Spinal cord (tissue), 10 donors: ENCODE results near the gene ADK. TPM values are rescaled to one million over a fixed set of nuclear protein-coding genes. Genes with fewer than 3 reads are reported as not detected.
"Not testable (repeated sequence)": the region's sequence is repeated elsewhere in the genome, so short reads cannot be mapped to it uniquely, and the experiment has no call there.

Experiments used
- DNase-seq, 6 donors: peaks; one replicate each; pipeline versions ENCODE4 v3.0.0 to v3.0.0-alpha.2; 2013 to 2015; ENCODE audit warnings: low spot score in 6 of 6, low read depth in 4 of 6
- H3K27ac ChIP-seq: one replicate; pipeline ENCODE4 v1.5.1; 2013; ENCODE audit warnings: low read depth, low read length, control low read depth
- H3K27me3 ChIP-seq: one replicate; pipeline ENCODE4 v1.6.1; 2013; ENCODE audit warnings: low read length; ENCODE audit not compliant: control insufficient read depth, insufficient read depth
- H3K36me3 ChIP-seq: one replicate; pipeline ENCODE4 v1.6.1; 2013; ENCODE audit warnings: low read length; ENCODE audit not compliant: control insufficient read depth, insufficient read depth
- H3K4me1 ChIP-seq: one replicate; pipeline ENCODE4 v1.6.1; 2013; ENCODE audit warnings: low read length; ENCODE audit not compliant: control insufficient read depth, insufficient read depth
- H3K4me3 ChIP-seq: one replicate; pipeline ENCODE4 v1.5.1; 2013; ENCODE audit warnings: low read depth, low read length, control low read depth
- H3K9me3 ChIP-seq: one replicate; pipeline ENCODE4 v1.6.1; 2013; ENCODE audit warnings: low read length; ENCODE audit not compliant: control insufficient read depth, insufficient read depth
- WGBS: methylation state at CpG from one replicate; pipeline ENCODE4 v1.1.5; 2013; ENCODE audit warnings: missing lambda C conversion rate; ENCODE audit not compliant: insufficient coverage; 5-methylcytosine and 5-hydroxymethylcytosine counted together
- polyA plus RNA-seq, 2 donors: library from polyadenylated mRNA; unstranded; fragments of 120-200 nt; gene quantifications; one replicate each; pipeline ENCODE4 v1.2.1, GENCODE V29; 2013; ENCODE audit not compliant: insufficient read length in 2 of 2
- total RNA-seq, 2 donors: library from RNA; depleted of rRNA in 1 of 2; stranded (reverse); fragments of 120-200 nt in 1 of 2; fragments of >200 nt in 1 of 2; gene quantifications; one replicate each; pipeline versions ENCODE4 v1.2.3 to v1.2.4, GENCODE V29; 2013 to 2014
- donor health status: healthy.

ADK gene
- total and polyA plus RNA-seq, 4 donors: 46.9 to 58.9 (median 51.1) TPM

DNA sequence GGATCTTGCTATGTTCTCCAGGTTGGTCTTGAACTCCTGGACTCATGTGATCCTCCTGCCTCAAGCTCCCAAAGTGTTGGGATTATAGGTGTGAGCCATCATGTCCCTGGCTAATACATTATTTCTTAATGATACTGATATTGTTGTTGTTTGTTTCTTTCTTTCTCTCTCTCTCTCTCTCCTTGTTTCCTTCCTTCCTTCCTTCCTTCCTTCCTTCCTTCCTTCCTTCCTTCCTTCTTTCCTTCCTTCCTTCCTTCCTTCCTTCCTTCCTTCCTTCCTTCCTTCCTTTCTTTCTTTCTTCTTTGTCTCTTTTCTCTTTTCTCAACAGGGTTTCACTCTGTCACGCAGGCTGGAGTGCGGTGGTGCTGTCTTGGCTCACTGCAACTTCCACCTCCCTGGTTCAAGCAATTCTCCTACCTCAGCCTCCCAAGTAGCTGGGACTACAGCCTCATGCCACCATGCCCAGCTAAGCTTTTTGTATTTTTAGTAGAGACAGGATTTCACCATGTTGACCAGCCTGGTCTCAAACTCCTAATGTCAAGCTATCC, 149.1 kb downstream of the ADK start:
- DNase-seq, H3K9me3 ChIP-seq, H3K4me1 ChIP-seq, H3K27ac ChIP-seq, H3K36me3 ChIP-seq, H3K4me3 ChIP-seq, H3K27me3 ChIP-seq: not testable (repeated sequence)
- WGBS: 100% methylated on average over 2 of the region's 2 CpGs

GRCh38 chr10:74300666-74301065, 149.6 kb downstream of the ADK start:
- Histone ChIP-seq H3K4me1 (no peaks in the 10 kb centered on the region), H3K9me3 (peaks cover 1% of the 10 kb centered on the region), H3K4me3 (no peak overlapping the region), H3K27me3 (no peaks in the 10 kb centered on the region), H3K27ac (no peak overlapping the region), H3K36me3 (no peaks in the 10 kb centered on the region)
- DNase-seq: no peak
- no CpG with 5 or more reads among the region's 1 CpG for WGBS

DNA sequence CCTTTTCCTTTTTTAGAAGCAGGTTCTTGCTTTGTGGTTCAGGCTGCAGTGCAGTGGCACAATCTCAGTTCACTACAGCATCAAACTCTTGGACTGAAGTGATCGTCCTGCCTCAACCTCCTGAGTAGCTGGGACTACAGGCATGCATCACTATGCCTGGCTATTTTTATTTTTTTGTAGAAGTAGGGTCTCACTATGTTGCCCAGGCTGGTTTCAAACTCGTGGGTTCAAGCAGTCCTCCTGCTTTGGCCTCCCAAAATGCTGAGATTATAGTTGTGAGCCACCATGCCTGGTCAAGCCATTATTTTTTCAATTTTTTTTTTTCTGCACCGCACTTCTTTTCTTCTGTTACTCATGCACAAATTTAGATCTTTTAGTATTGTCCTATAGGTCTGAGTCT, 154.7 kb downstream of the ADK start:
- Histone ChIP-seq H3K9me3 (no peaks in the 10 kb centered on the region), H3K27me3 (no peaks in the 10 kb centered on the region), H3K4me1 (no peaks in the 10 kb centered on the region), H3K27ac (no peak overlapping the region), H3K36me3 (no peaks in the 10 kb centered on the region), H3K4me3 (no peak overlapping the region)
- 100% methylated on average over 2 of the region's 3 CpGs for WGBS
- DNase-seq: no peak

- WGBS: 90% methylated on average over 2 of the region's 3 CpGs
- Histone ChIP-seq H3K36me3 (no peaks in the 10 kb centered on the region), H3K27me3 (no peaks in the 10 kb centered on the region), H3K27ac (no peak overlapping the region), H3K4me3 (no peak overlapping the region), H3K9me3 (no peaks in the 10 kb centered on the region), H3K4me1 (no peaks in the 10 kb centered on the region)
- no peak for DNase-seq
Observed at GRCh38 chr10:74306227-74306982, 155.4 kb downstream of the ADK start.

DNA sequence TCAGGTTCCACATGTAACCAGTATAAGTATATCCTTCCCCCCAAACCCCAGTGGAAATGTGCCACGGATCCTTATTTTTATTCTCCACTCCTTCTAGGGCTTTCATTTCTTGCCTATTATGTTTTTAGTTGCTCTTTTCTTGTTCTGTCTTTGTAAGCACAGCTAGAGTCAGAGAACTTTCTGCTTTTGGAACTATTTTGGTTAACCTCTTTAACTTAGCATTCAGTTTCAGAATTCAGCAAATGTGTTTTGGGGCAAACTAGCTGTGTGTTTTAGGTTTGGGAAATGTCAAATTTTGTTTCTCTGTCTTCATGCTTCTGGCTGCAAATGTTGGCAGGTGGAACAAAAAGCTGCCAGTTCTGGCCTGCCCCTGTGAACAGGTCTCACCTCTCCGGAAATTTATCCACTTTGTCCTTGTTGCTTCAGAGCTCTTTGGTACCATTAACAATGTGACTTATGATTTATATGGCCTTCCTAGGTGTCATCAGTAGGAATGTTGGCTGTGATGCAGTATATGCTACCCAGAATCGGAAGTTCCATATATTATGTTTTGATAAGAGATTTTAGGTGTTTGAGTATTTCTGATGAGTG, 156.1 kb downstream of the ADK start:
- Histone ChIP-seq H3K4me1 (no peaks in the 10 kb centered on the region), H3K27me3 (no peaks in the 10 kb centered on the region), H3K4me3 (no peak overlapping the region), H3K27ac (no peak overlapping the region), H3K36me3 (no peaks in the 10 kb centered on the region), H3K9me3 (no peaks in the 10 kb centered on the region)
- DNase-seq: peak in 1 of 6 donors; percentile 6
- no CpG with 5 or more reads among the region's 3 CpGs for WGBS

DNA sequence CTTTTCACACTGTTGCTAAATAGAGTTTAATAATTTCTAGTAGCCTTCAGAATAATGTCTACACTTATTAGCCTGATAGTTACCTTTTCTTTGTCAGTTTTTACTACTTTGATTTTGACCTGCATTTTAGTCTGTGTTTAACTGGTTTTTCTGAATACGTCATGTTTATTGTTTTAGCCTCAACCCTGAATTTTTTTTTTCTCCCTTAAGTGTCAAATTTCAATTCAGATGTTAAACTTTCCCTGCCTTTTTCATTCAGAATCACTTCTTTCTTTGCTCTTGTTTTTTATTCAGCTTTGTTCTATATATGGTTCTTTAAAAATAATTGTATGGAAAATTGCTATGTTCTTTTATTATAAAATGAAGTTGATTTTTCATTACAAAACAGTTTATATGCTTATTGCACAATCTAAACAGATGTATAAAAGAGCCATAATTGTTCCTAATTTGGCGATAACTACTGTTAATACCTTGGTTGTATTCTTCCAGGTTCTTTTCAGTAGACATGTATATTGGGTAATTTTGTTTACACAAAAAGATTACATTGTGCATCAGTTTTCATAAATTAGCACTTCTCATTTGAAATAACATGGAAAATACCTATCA, 159.7 kb downstream of the ADK start:
- WGBS: no CpG with 5 or more reads among the region's 2 CpGs
- no peaks in the 10 kb centered on the region for H3K4me1 ChIP-seq
- peak in 1 of 6 donors; percentile 15 for DNase-seq

GRCh38 chr10:74314166-74314565, 163.1 kb downstream of the ADK start:
- Histone ChIP-seq H3K27me3 (no peaks in the 10 kb centered on the region), H3K4me1 (no peaks in the 10 kb centered on the region), H3K27ac (no peak overlapping the region), H3K36me3 (no peaks in the 10 kb centered on the region), H3K9me3 (no peaks in the 10 kb centered on the region), H3K4me3 (no peak overlapping the region)
- WGBS: no CpG with 5 or more reads among the region's 1 CpG
- no peak for DNase-seq

More for the DNA sequence above, 159.7 kb downstream of the ADK start:
- Histone ChIP-seq H3K9me3 (no peaks in the 10 kb centered on the region), H3K36me3 (no peaks in the 10 kb centered on the region), H3K4me3 (no peak overlapping the region), H3K27ac (no peak overlapping the region), H3K27me3 (no peaks in the 10 kb centered on the region)

DNA sequence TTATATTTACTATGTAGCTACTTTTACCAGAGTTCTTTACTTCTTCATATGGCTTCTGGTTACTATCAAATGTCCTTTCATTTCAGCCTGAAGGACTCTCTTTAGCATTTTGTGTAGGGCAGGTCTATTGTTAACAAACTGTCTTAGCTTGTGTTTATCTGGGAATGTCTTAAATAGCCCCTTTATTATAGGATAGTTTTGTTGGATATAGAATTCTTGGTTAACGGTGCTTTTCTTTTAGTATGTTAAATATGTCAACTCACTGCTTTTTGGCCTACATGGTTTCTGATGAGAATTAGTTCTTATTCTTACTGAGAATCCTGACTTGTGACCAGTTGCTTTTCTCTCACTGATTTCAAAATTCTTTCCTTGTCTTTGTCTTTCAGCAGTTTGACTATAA, 169.0 kb downstream of the ADK start:
- no CpG with 5 or more reads among the region's 1 CpG for WGBS
- Histone ChIP-seq H3K4me3 (no peak overlapping the region), H3K4me1 (no peaks in the 10 kb centered on the region), H3K36me3 (no peaks in the 10 kb centered on the region), H3K9me3 (peaks cover 6% of the 10 kb centered on the region), H3K27ac (no peak overlapping the region), H3K27me3 (no peaks in the 10 kb centered on the region)
- no peak for DNase-seq

GRCh38 chr10:74320717-74321116, 169.7 kb downstream of the ADK start:
- H3K36me3 ChIP-seq: no peaks in the 10 kb centered on the region
- no CpG with 5 or more reads among the region's 4 CpGs for WGBS

More at GRCh38 chr10:74320717-74321116, 169.7 kb downstream of the ADK start:
- Histone ChIP-seq H3K27me3 (no peaks in the 10 kb centered on the region), H3K27ac (no peak overlapping the region), H3K4me3 (no peak overlapping the region), H3K4me1 (no peaks in the 10 kb centered on the region), H3K9me3 (peaks cover 6% of the 10 kb centered on the region)
- no peak for DNase-seq
